H1 (cell line): ENCODE results near the gene TEX10. TPM values are rescaled to one million over a fixed set of nuclear protein-coding genes. Genes with fewer than 3 reads are reported as not detected.

ENCODE experiments used
- CTCF ChIA-PET: fragments of 300-600 bp; sonication (Branson Sonifier 250); formaldehyde crosslinking; loops from one replicate; lab custom pipeline; 2021; ENCODE audit not compliant: partially characterized antibody; lab: Charles Lee
- POLR2A ChIA-PET: fragments of 300-600 bp; sonication (Branson Sonifier 250); formaldehyde crosslinking; loops from one replicate; lab custom pipeline; 2021; ENCODE audit warnings: inconsistent platforms; ENCODE audit not compliant: partially characterized antibody; lab: Charles Lee
- DNase-seq, 2 experiments: peaks; one replicate each; pipeline versions ENCODE4 v3.0.0 to v3.0.0-alpha.2; 2010 to 2022; ENCODE audit warnings: low spot score in 2 of 2, low read depth in 1 of 2, mixed read lengths in 1 of 2
- FAIRE-seq: peaks from 2 replicates; lab custom pipeline; 2011; peaks lifted over from hg19 to GRCh38; lab: Jason Lieb, UNC
- H2AFZ ChIP-seq: 2 replicates; pipeline ENCODE4 v1.8.1; 2012; ENCODE audit warnings: low read length, inconsistent platforms
- H2AK5ac ChIP-seq: 2 replicates; pipeline ENCODE4 v1.6.1; 2013; ENCODE audit warnings: low read depth, low read length
- H2BK120ac ChIP-seq: replicated peaks from 2 replicates; pipeline ENCODE3; 2013; ENCODE audit warnings: low read depth, low read length, inconsistent platforms
- H2BK12ac ChIP-seq: 2 replicates; pipeline ENCODE4 v1.6.1; 2013; ENCODE audit warnings: low read depth, low read length
- H2BK15ac ChIP-seq: 2 replicates; pipeline ENCODE4 v1.6.1; 2013; ENCODE audit warnings: low read length
- H2BK20ac ChIP-seq: 2 replicates; pipeline ENCODE4 v1.6.1; 2013; ENCODE audit warnings: low read length
- H2BK5ac ChIP-seq: 2 replicates; pipeline ENCODE4 v1.6.1; 2013; ENCODE audit warnings: low read depth, low read length
- H3K14ac ChIP-seq: 2 replicates; pipeline ENCODE4 v1.6.1; 2013; ENCODE audit warnings: inconsistent platforms; ENCODE audit not compliant: insufficient read length
- H3K18ac ChIP-seq: 2 replicates; pipeline ENCODE4 v1.6.1; 2013; ENCODE audit warnings: low read length; ENCODE audit errors: extremely low read depth
- H3K23ac ChIP-seq: 2 replicates; pipeline ENCODE4 v1.6.1; 2013; ENCODE audit warnings: inconsistent platforms; ENCODE audit not compliant: insufficient read length
- H3K23me2 ChIP-seq: 2 replicates; pipeline ENCODE4 v1.6.1; 2013; ENCODE audit warnings: low read depth, low read length
- H3K27ac ChIP-seq: 2 replicates; pipeline ENCODE4 v1.6.1; 2011; ENCODE audit warnings: low read depth, low read length, inconsistent platforms
- H3K27me3 ChIP-seq, 4 experiments: replicated peaks in 1 of 4; 1 replicate in 1 of 4; 2 replicates in 3 of 4; pipeline versions ENCODE4 v1.6.1 to v1.8.1; 2011 to 2013; ENCODE audit warnings: low read length in 3 of 4, mild to moderate bottlenecking in 3 of 4, inconsistent platforms in 2 of 4, mixed read lengths in 2 of 4, moderate library complexity in 1 of 4; ENCODE audit not compliant: control insufficient read depth in 3 of 4, insufficient read depth in 3 of 4; ENCODE audit errors: extremely low read depth in 1 of 4
- H3K36me3 ChIP-seq, 4 experiments: 2 replicates each; pipeline versions ENCODE4 v1.6.1 to v1.8.1; 2011 to 2013; ENCODE audit warnings: mild to moderate bottlenecking in 4 of 4, low read length in 3 of 4, moderate library complexity in 2 of 4, control low read depth in 1 of 4, inconsistent platforms in 1 of 4; ENCODE audit not compliant: insufficient read depth in 4 of 4, control insufficient read depth in 2 of 4
- H3K4ac ChIP-seq: replicated peaks from 2 replicates; pipeline ENCODE3; 2013; ENCODE audit warnings: low read length, low read depth, mixed read lengths, inconsistent platforms; ENCODE audit not compliant: insufficient read length
- H3K4me1 ChIP-seq, 4 experiments: replicated peaks in 1 of 4; 1 replicate in 1 of 4; 2 replicates in 3 of 4; pipeline versions ENCODE4 v1.6.1 to v1.8.1; 2011 to 2013; ENCODE audit warnings: low read length in 3 of 4, inconsistent platforms in 2 of 4, mixed read lengths in 1 of 4; ENCODE audit not compliant: insufficient read depth in 4 of 4, control insufficient read depth in 3 of 4
- H3K4me2 ChIP-seq, 2 experiments: 2 replicates each; pipeline versions ENCODE4 v1.6.1 to v1.8.1; 2011 to 2013; ENCODE audit warnings: low read depth in 2 of 2, low read length in 2 of 2, control low read depth in 1 of 2, inconsistent platforms in 1 of 2, mild to moderate bottlenecking in 1 of 2; ENCODE audit not compliant: insufficient read depth in 1 of 2
- H3K4me3 ChIP-seq, 4 experiments: fragments of 200-600, 300-600 bp in 1 of 4; sonication (generic), shearing (Covaris generic), sonication (Bioruptor Twin) in 1 of 4; 2 replicates each; pipeline versions ENCODE4 v1.5.1 to v1.8.1; 2011 to 2016; ENCODE audit warnings: low read length in 4 of 4, low read depth in 3 of 4, control low read depth in 2 of 4, inconsistent platforms in 2 of 4, mild to moderate bottlenecking in 2 of 4, mixed read lengths in 1 of 4, moderate library complexity in 1 of 4; ENCODE audit not compliant: insufficient read depth in 2 of 4; ENCODE audit errors: extremely low read depth in 1 of 4
- H3K56ac ChIP-seq: replicated peaks from 2 replicates; pipeline ENCODE3; 2013; ENCODE audit warnings: low read depth, mild to moderate bottlenecking, mixed read lengths, low read length, inconsistent platforms; ENCODE audit not compliant: insufficient read length
- H3K79me1 ChIP-seq: 2 replicates; pipeline ENCODE4 v1.6.1; 2013; ENCODE audit warnings: low read depth, low read length, control low read depth
- H3K79me2 ChIP-seq, 2 experiments: 2 replicates each; pipeline versions ENCODE4 v1.6.1 to v1.8.1; 2012 to 2013; ENCODE audit warnings: low read length in 2 of 2, mild to moderate bottlenecking in 2 of 2, inconsistent platforms in 1 of 2; ENCODE audit not compliant: insufficient read depth in 2 of 2, control insufficient read depth in 1 of 2
- H3K9ac ChIP-seq, 4 experiments: replicated peaks in 1 of 4; 1 replicate in 1 of 4; 2 replicates in 3 of 4; pipeline versions ENCODE4 v1.6.1 to v1.8.1; 2011 to 2013; ENCODE audit warnings: low read depth in 3 of 4, low read length in 3 of 4, control low read depth in 2 of 4, mild to moderate bottlenecking in 2 of 4, moderate library complexity in 2 of 4, inconsistent platforms in 1 of 4; ENCODE audit errors: extremely low read depth in 1 of 4
- H3K9me3 ChIP-seq, 2 experiments: 2 replicates each; pipeline versions ENCODE4 v1.6.1 to v1.8.1; 2012 to 2013; ENCODE audit warnings: mild to moderate bottlenecking in 2 of 2, moderate library complexity in 2 of 2, control low read depth in 1 of 2, inconsistent platforms in 1 of 2, low read depth in 1 of 2, low read length in 1 of 2, mixed read lengths in 1 of 2; ENCODE audit not compliant: insufficient read depth in 2 of 2
- H4K20me1 ChIP-seq, 2 experiments: replicated peaks in 1 of 2; 2 replicates each; pipeline versions ENCODE3 to v1.8.1; 2011 to 2013; ENCODE audit warnings: inconsistent platforms in 2 of 2, low read length in 2 of 2, mild to moderate bottlenecking in 1 of 2; ENCODE audit not compliant: insufficient read depth in 2 of 2, control insufficient read depth in 1 of 2
- H4K5ac ChIP-seq: 2 replicates; pipeline ENCODE4 v1.6.1; 2013; ENCODE audit warnings: low read length, low read depth, mixed read lengths, inconsistent platforms; ENCODE audit not compliant: insufficient read length
- H4K8ac ChIP-seq: 2 replicates; pipeline ENCODE4 v1.8.0; 2013; ENCODE audit warnings: mild to moderate bottlenecking, moderate library complexity, low read length, inconsistent platforms; ENCODE audit not compliant: insufficient read depth; ENCODE audit errors: extremely low read depth
- H4K91ac ChIP-seq: replicated peaks from 2 replicates; pipeline ENCODE3; 2013; ENCODE audit warnings: low read length, mixed read lengths, inconsistent platforms; ENCODE audit not compliant: insufficient read length
- CBX5 ChIP-seq: fragments of 300-800, 300-1000 bp; sonication (generic); IDR thresholded peaks from 2 replicates; pipeline ENCODE4 v1.7.1; 2016; ENCODE audit warnings: antibody characterized with exemption, low read length, low read depth
- POLR2A ChIP-seq, 2 experiments: IDR thresholded peaks; 1 replicate in 1 of 2; 2 replicates in 1 of 2; pipeline ENCODE4 v1.6.1; 2011; ENCODE audit warnings: low read depth in 2 of 2, low read length in 2 of 2, mild to moderate bottlenecking in 2 of 2; ENCODE audit errors: control extremely low read depth in 1 of 2
- RXRA ChIP-seq: IDR thresholded peaks from 2 replicates; pipeline ENCODE4 v1.6.1; 2011; ENCODE audit warnings: low read depth, mild to moderate bottlenecking, low read length, moderate library complexity; ENCODE audit not compliant: insufficient read depth
- TBP ChIP-seq: IDR thresholded peaks from 2 replicates; pipeline ENCODE4 v1.6.1; 2011; ENCODE audit warnings: low read depth, low read length, improper control_type of control experiment
- WGBS, 2 experiments: shearing (Covaris generic) in 1 of 2; methylation state at CpG; one replicate each; pipeline versions ENCODE4 v1.1.6 to v1.1.7; 2013 to 2015; ENCODE audit warnings: low lambda C conversion rate in 2 of 2, mixed read lengths in 2 of 2, inconsistent platforms in 1 of 2, low coverage in 1 of 2, missing lambda C conversion rate in 1 of 2; ENCODE audit not compliant: insufficient replicate concordance in 2 of 2, insufficient coverage in 1 of 2, insufficient read length in 1 of 2; ENCODE audit errors: extremely low coverage in 1 of 2, missing lambda C conversion rate in 1 of 2; 5-methylcytosine and 5-hydroxymethylcytosine counted together
- polyA plus RNA-seq, 7 experiments: library from polyadenylated mRNA; depleted of rRNA in 3 of 7; stranded (reverse) in 5 of 7; unstranded in 2 of 7; fragments of >200 nt in 5 of 7; fragments of 200-250 nt in 2 of 7; gene quantifications; 1 replicate in 5 of 7; 2 replicates in 1 of 7; 4 replicates in 1 of 7; pipeline versions ENCODE4 v1.2.1 to v1.2.3, GENCODE V29; 2011 to 2013; ENCODE audit warnings: missing spikeins in 2 of 7, mixed read lengths in 2 of 7
- total RNA-seq: library from RNA; stranded (reverse); fragmentation: NEBNext Ultra II Directional; extraction: Animal tissue kit (Norgen Biotek cat#: 25700); gene quantifications from 2 replicates; pipeline ENCODE4 v1.2.1, GENCODE V29; 2021

TEX10 gene
- total and polyA plus RNA-seq, 2 of the 8 experiments (the other 6 are each of a cell fraction or from before 2014, with no cell fraction given): 46.9 to 81.0 TPM

- Histone ChIP-seq H3K14ac (no peak overlapping the region), H3K56ac (no peak overlapping the region), H3K79me1 (no peaks in the 10 kb centered on the region), H2AK5ac (no peak overlapping the region), H4K20me1 (peaks cover 0 to 1% of the 10 kb centered on the region in 2 experiments), H2BK20ac (no peak overlapping the region), H3K27ac (no peak overlapping the region), H2BK15ac (no peak overlapping the region), H3K23ac (no peak overlapping the region), H3K23me2 (no peaks in the 10 kb centered on the region), H4K8ac (no peak overlapping the region), H3K4ac (no peak overlapping the region), H3K79me2 (no peaks in the 10 kb centered on the region), H3K4me2 (no peak overlapping the region), H4K91ac (no peak overlapping the region)
- FAIRE-seq: no peak
- 89% methylated on average over 4 of the region's 4 CpGs; no CpG with 5 or more reads in 1 of the 2 experiments for WGBS, 2 experiments
- CTCF ChIA-PET: no interaction called here
- TF ChIP-seq RXRA: no peak
- TF ChIP-seq TBP: no peak
- TF ChIP-seq POLR2A (IDR thresholded peaks at IDR 0.05; ENCODE audit: control extremely low read depth in 1 of 2, low read depth in 2 of 2, low read length in 2 of 2): no peak
- no peak for TF ChIP-seq CBX5
- TF ChIP-seq, all 59 proteins: peak for 0
- Histone ChIP-seq H3K9ac (no peak overlapping the region), H3K36me3 (no peaks in the 10 kb centered on the region), H3K4me1 (no peaks in the 10 kb centered on the region), H3K9me3 (no peaks in the 10 kb centered on the region), H2BK120ac (no peak overlapping the region), H3K18ac (no peak overlapping the region), H2BK12ac (no peak overlapping the region), H3K4me3 (no peak overlapping the region), H4K5ac (no peak overlapping the region), H3K27me3 (no peaks in the 10 kb centered on the region), H2AFZ (no peak overlapping the region), H2BK5ac (no peak overlapping the region)
- POLR2A ChIA-PET: no interaction called here
- DNase-seq: no peak
These were observed 84.5 kb downstream of the TEX10 start for GRCh38 chr9:100268271-100268670.
